Measurements from ENCODE around the gene VEPH1.

- TF ChIP-seq CTCF (conservative IDR thresholded peaks at IDR 0.05; ENCODE audit: low read depth, low read length) (no peak), EZH2 (IDR thresholded peaks at IDR 0.05; ENCODE audit: low read length, unreplicated experiment) (no peak), EZH2phosphoT487 (IDR thresholded peaks at IDR 0.05; ENCODE audit: borderline replicate concordance, low read length) (no peak)
Observed at GRCh38 chr3:157336252-157337009, 166.8 kb downstream of the VEPH1 start.

Data from PC-3 (cell line).